ENCODE results near the gene ZNF276.

GRCh38 chr16:89782489-89782888 is 61.2 kb downstream of the ZNF276 start:
- TF ChIP-seq CTCF (IDR thresholded peaks at IDR 0.05) = no peak
- no peak for TF ChIP-seq REST (IDR thresholded peaks at IDR 0.05; ENCODE audit: insufficient read depth in 1 of 2, low read depth in 2 of 2, low read length in 1 of 2)
- TF ChIP-seq POLR2AphosphoS5 (IDR thresholded peaks at IDR 0.05; ENCODE audit: low read depth, low read length) = no peak

All from Panc1 (cell line).